Measurements from ENCODE around the gene BNIPL. TPM values are rescaled to one million over a fixed set of nuclear protein-coding genes. Genes with fewer than 3 reads are reported as not detected.
A peak's percentile ranks its signal among the peaks of the same experiment; 100 is the strongest.

BNIPL gene
- total and polyA plus RNA-seq, 2 of the 8 experiments (the other 6 are each of a cell fraction or from before 2014, with no cell fraction given) = 2.4 to 3.3 TPM

- Histone ChIP-seq H4K5ac (ENCODE audit: insufficient read length, low read depth, low read length) (peak within 1 kb of the TSS; percentile 92), H2BK20ac (ENCODE audit: low read length) (no peak within 1 kb of the TSS), H3K18ac (ENCODE audit: extremely low read depth, low read length) (peak within 1 kb of the TSS; percentile 97), H4K8ac (ENCODE audit: extremely low read depth, insufficient read depth, low read length) (peak within 1 kb of the TSS; percentile 68; the same call in 1 of the 2 replicates), H3K4me3 (ENCODE audit: extremely low read depth in 1 of 4, insufficient read depth in 2 of 4, low read depth in 3 of 4, low read length in 4 of 4) (peak within 1 kb of the TSS; percentile 80 to 97 (median 89)), H3K36me3 (ENCODE audit: control insufficient read depth in 2 of 4, insufficient read depth in 4 of 4, low read length in 3 of 4) (peaks cover 11 to 23% (median 20%) of the 10 kb centered on the region in 4 experiments), H3K27me3 (replicated peaks in 1 of 4; ENCODE audit: control insufficient read depth in 3 of 4, extremely low read depth in 1 of 4, insufficient read depth in 3 of 4, low read length in 3 of 4) (no peaks in the 10 kb centered on the region), H2BK5ac (ENCODE audit: low read depth, low read length) (peak within 1 kb of the TSS; percentile 90), H3K14ac (ENCODE audit: insufficient read length) (no peak within 1 kb of the TSS), H4K20me1 (replicated peaks in 1 of 2; ENCODE audit: control insufficient read depth in 1 of 2, insufficient read depth in 2 of 2, low read length in 2 of 2) (peaks cover 0 to 8% of the 10 kb centered on the region in 2 experiments), H3K79me1 (ENCODE audit: low read depth, low read length) (peaks cover 12% of the 10 kb centered on the region), H2BK12ac (ENCODE audit: low read depth, low read length) (no peak within 1 kb of the TSS; the same call in 1 of the 2 replicates), H4K91ac (replicated peaks; ENCODE audit: insufficient read length, low read length) (peak within 1 kb of the TSS; percentile 86), H2BK120ac (replicated peaks; ENCODE audit: low read depth, low read length) (no peak within 1 kb of the TSS), H3K9me3 (ENCODE audit: insufficient read depth in 2 of 2, low read depth in 1 of 2, low read length in 1 of 2) (no peaks in the 10 kb centered on the region), H2AK5ac (ENCODE audit: low read depth, low read length) (no peak within 1 kb of the TSS), H3K27ac (ENCODE audit: low read depth, low read length) (peak within 1 kb of the TSS; percentile 63), H2AFZ (ENCODE audit: low read length) (no peak within 1 kb of the TSS), H3K4me1 (replicated peaks in 1 of 4; ENCODE audit: control insufficient read depth in 3 of 4, insufficient read depth in 4 of 4, low read length in 3 of 4) (peaks cover 4 to 14% (median 6%) of the 10 kb centered on the region in 4 experiments; a peak in 6 of 7 replicates), H3K23ac (ENCODE audit: insufficient read length) (no peak within 1 kb of the TSS), H3K23me2 (ENCODE audit: low read depth, low read length) (peaks cover 13% of the 10 kb centered on the region; the same call in 1 of the 2 replicates), H3K4ac (replicated peaks; ENCODE audit: insufficient read length, low read depth, low read length) (peak within 1 kb of the TSS; percentile 92), H3K4me2 (ENCODE audit: insufficient read depth in 1 of 2, low read depth in 2 of 2, low read length in 2 of 2) (peak within 1 kb of the TSS; percentile 81 to 96), H3K9ac (replicated peaks in 1 of 4; ENCODE audit: extremely low read depth in 1 of 4, low read depth in 3 of 4, low read length in 3 of 4) (peak within 1 kb of the TSS; percentile 25 to 84 (median 76)), H3K56ac (replicated peaks; ENCODE audit: insufficient read length, low read depth, low read length) (peak within 1 kb of the TSS; percentile 90), H3K79me2 (ENCODE audit: control insufficient read depth in 1 of 2, insufficient read depth in 2 of 2, low read length in 2 of 2) (peaks cover 7 to 67% of the 10 kb centered on the region in 2 experiments), H2BK15ac (ENCODE audit: low read length) (no peak within 1 kb of the TSS; the same call in 1 of the 2 replicates)
- ChIA-PET CTCF (ENCODE audit: partially characterized antibody) (interaction anchor here (0.6 to 7.3 kb wide), 15 partner anchors 12 to 748 kb away, joined by 3 to 95 read pairs (median 5); partner anchors contain the start of genes C1orf56, GABPB2 and MINDY1), POLR2A (ENCODE audit: partially characterized antibody) (interaction anchor here (0.6 to 9.1 kb wide), 11 partner anchors 11 to 130 kb away, joined by 3 to 107 read pairs (median 4); partner anchors contain the start of genes C1orf56, GABPB2, MINDY1 and VPS72)
- 0% methylated on average over 50 of the region's 58 CpGs; no CpG with 5 or more reads in 1 of the 2 experiments for WGBS, 2 experiments (ENCODE audit: extremely low coverage in 1 of 2, insufficient coverage in 1 of 2, insufficient read length in 1 of 2, insufficient replicate concordance in 2 of 2, low coverage in 1 of 2, low lambda C conversion rate in 2 of 2, missing lambda C conversion rate in 1 of 2)
- FAIRE-seq = no peak
- peak in 1 of 2 experiments; percentile 85 for DNase-seq (ENCODE audit: low read depth in 1 of 2, low spot score in 2 of 2)
- 0 out of 2 replicates have a peak, but pooled peaks have one; percentile 70 for TF ChIP-seq GABPA (IDR thresholded peaks at IDR 0.05; ENCODE audit: borderline replicate concordance, insufficient read depth, low read length)
- TF ChIP-seq CREB1 (IDR thresholded peaks at IDR 0.05) = peak; percentile 72
- 0 out of 2 replicates have a peak, but pooled peaks have one; percentile 19 for TF ChIP-seq TCF12 (IDR thresholded peaks at IDR 0.05; ENCODE audit: low read depth, low read length)
- TF ChIP-seq CHD2 (IDR thresholded peaks at IDR 0.05; ENCODE audit: low read length) = no peak
- no peak for TF ChIP-seq SP4 (IDR thresholded peaks at IDR 0.05; ENCODE audit: low read length)
- peak in 1 of 2 experiments; percentile 29; a peak in 1 of 3 replicates for TF ChIP-seq POLR2A (IDR thresholded peaks at IDR 0.05; ENCODE audit: control extremely low read depth in 1 of 2, low read depth in 2 of 2, low read length in 2 of 2)
- TF ChIP-seq HDAC2 (IDR thresholded peaks at IDR 0.05; ENCODE audit: borderline replicate concordance in 1 of 2, low read depth in 2 of 2, low read length in 2 of 2) = peak in 1 of 2 experiments; percentile 78; a peak in 1 of 4 replicates
- TF ChIP-seq KDM4A (IDR thresholded peaks at IDR 0.05; ENCODE audit: low read depth, low read length, severe bottlenecking) = peak; percentile 63
- no peak for TF ChIP-seq KDM5A (IDR thresholded peaks at IDR 0.05; ENCODE audit: low read length)
- peak; percentile 56 for TF ChIP-seq TAF7 (optimal IDR thresholded peaks at IDR 0.05; ENCODE audit: borderline replicate concordance, low read depth, low read length)
- no peak for TF ChIP-seq EZH2 (IDR thresholded peaks at IDR 0.05; ENCODE audit: low read depth, low read length, severe bottlenecking)
These were observed 23.0 kb downstream of the BNIPL start, which contains the start of gene CDC42SE1 for GRCh38 chr1:151059109-151060006. Gene CDC42SE1 (minus strand): TSS chr1:151059622. CDS start chr1:151055730, 3,892 bp downstream.

All from H1 (cell line).